Measurements from ENCODE around the gene NTM.
A peak's percentile ranks its signal among the peaks of the same experiment; 100 is the strongest.

DNA sequence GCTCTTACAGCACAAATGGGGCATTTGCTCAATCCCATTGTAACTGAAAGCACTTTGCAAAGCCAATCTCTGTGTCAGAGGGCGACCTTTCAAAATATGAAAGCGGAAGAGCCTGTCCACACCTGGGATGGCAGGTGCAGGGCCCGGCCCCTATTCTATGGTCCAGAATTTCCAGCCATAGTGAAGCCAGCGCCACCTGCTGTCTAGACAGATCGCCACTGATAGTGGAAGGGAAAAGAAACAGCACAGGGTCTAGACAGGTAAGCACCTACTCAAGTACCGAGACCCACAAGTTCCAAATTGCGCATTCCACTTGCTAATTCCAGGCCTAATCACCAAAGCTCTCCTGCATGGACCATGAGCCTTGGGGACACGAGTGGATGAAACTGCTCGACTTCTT, 141.4 kb downstream of the NTM start:
- TF ChIP-seq CTCF (IDR thresholded peaks at IDR 0.05 in 8 of 11, conservative IDR thresholded peaks at IDR 0.05 in 3 of 11) (peak in 4 of 11 experiments; percentile 11 to 29 (median 14)), POLR2AphosphoS5 (IDR thresholded peaks at IDR 0.05) (no peak)

All from spleen (tissue), 7 donors.